PC-9 (cell line): ENCODE data around the gene RHO.

Experiments used
- CTCF ChIP-seq: fragments of 200-600 bp; sonication (generic); conservative IDR thresholded peaks from 2 replicates; pipeline ENCODE4 v1.6.1; 2017; ENCODE audit warnings: mixed run types, antibody characterized with exemption, mild to moderate bottlenecking, moderate library complexity
- EZH2 ChIP-seq: fragments of 200-600 bp; sonication (generic); IDR thresholded peaks from 2 replicates; pipeline ENCODE4 v1.8.0; 2017; ENCODE audit warnings: antibody characterized with exemption, low read depth

- TF ChIP-seq CTCF (no peak), EZH2 (no peak)
Measured at GRCh38 chr3:129502641-129503408, 25.6 kb upstream of the RHO start.
